Left renal cortex interstitium (tissue), 4 donors: ENCODE data around the gene ZNF286A. TPM values are rescaled to one million over a fixed set of nuclear protein-coding genes. Genes with fewer than 3 reads are reported as not detected.
"Not testable (repeated sequence)": the region's sequence is repeated elsewhere in the genome, so short reads cannot be mapped to it uniquely, and the experiment has no call there.

Experiments
- DNase-seq, 4 donors: peaks; one replicate each; pipeline ENCODE4 v3.0.0-alpha.2; 2013; ENCODE audit warnings: low read depth in 4 of 4, low spot score in 2 of 4, missing footprints in 1 of 4
- polyA plus RNA-seq, 4 donors: library from polyadenylated mRNA; unstranded; fragments of 120-200 nt; gene quantifications; one replicate each; pipeline ENCODE4 v1.2.1, GENCODE V29; 2013; ENCODE audit not compliant: insufficient read length in 4 of 4

ZNF286A gene
- polyA plus RNA-seq: 10 to 100 TPM; 34.5 to 45.1 (median 43.6) TPM

GRCh38 chr17:15699413-15699924, at the start of gene ZNF286A:
ZNF286A (plus strand) TSS chr17:15699752; CDS start chr17:15700330, 578 bp downstream.
- peak; percentile 90 to 98 (median 97) for DNase-seq

GRCh38 chr17:15649861-15650421, 49.6 kb upstream of the ZNF286A start:
- no peak for DNase-seq

- DNase-seq: no peak
Measured at GRCh38 chr17:15650741-15651582, 48.6 kb upstream of the ZNF286A start.

- peak; percentile 73 to 91 (median 79) for DNase-seq
Measured at GRCh38 chr17:15651583-15652110, 47.9 kb upstream of the ZNF286A start.

GRCh38 chr17:15652960-15653359, 46.6 kb upstream of the ZNF286A start:
- DNase-seq: no peak

- not testable (repeated sequence) for DNase-seq
Measured at GRCh38 chr17:15654401-15654800, 45.2 kb upstream of the ZNF286A start.

GRCh38 chr17:15654886-15655561, 44.5 kb upstream of the ZNF286A start:
- DNase-seq: no peak

GRCh38 chr17:15657868-15658267, 41.7 kb upstream of the ZNF286A start:
- no peak for DNase-seq

GRCh38 chr17:15658296-15658695, 41.3 kb upstream of the ZNF286A start:
- no peak for DNase-seq

GRCh38 chr17:15659236-15659635, 40.3 kb upstream of the ZNF286A start:
- DNase-seq: no peak

- DNase-seq: no peak
Measured at GRCh38 chr17:15659663-15660062, 39.9 kb upstream of the ZNF286A start.

GRCh38 chr17:15660077-15660476, 39.5 kb upstream of the ZNF286A start:
- DNase-seq: no peak

- DNase-seq: no peak
Measured at GRCh38 chr17:15662681-15663080, 36.9 kb upstream of the ZNF286A start.

GRCh38 chr17:15663176-15663575, 36.4 kb upstream of the ZNF286A start:
- DNase-seq: no peak

GRCh38 chr17:15663691-15664090, 35.9 kb upstream of the ZNF286A start:
- no peak for DNase-seq

GRCh38 chr17:15669526-15669925, 30.0 kb upstream of the ZNF286A start:
- not testable (repeated sequence) for DNase-seq

GRCh38 chr17:15674640-15675039, 24.9 kb upstream of the ZNF286A start:
- DNase-seq: not testable (repeated sequence)

GRCh38 chr17:15675991-15676390, 23.6 kb upstream of the ZNF286A start:
- not testable (repeated sequence) for DNase-seq

GRCh38 chr17:15683135-15683534, 16.4 kb upstream of the ZNF286A start:
- not testable (repeated sequence) for DNase-seq

GRCh38 chr17:15683824-15684478, 15.6 kb upstream of the ZNF286A start, which contains the start of gene TRIM16:
TRIM16 (minus strand) TSS chr17:15684311; CDS start chr17:15651609, 32,702 bp downstream.
- DNase-seq: peak in 3 of 4 donors; percentile 43 to 56 (median 51)
